Lower lobe of right lung (tissue), 2 donors: Measurements from ENCODE around the gene PITX3. TPM values are rescaled to one million over a fixed set of nuclear protein-coding genes. Genes with fewer than 3 reads are reported as not detected.

Experiments
- ATAC-seq, 2 donors: fragments of 200-7000 bp; cut with Tn5 transposase; one replicate each; pipeline ENCODE4 v1.9.1; 2020 to 2022; ENCODE audit warnings: mild to moderate bottlenecking in 2 of 2, moderate library complexity in 2 of 2
- DNase-seq: peaks from one replicate; pipeline ENCODE4 v3.0.0-alpha.2; 2020
- H3K27ac ChIP-seq: fragments of 200-600 bp; one replicate; pipeline ENCODE4 v1.8.0; 2022
- H3K27me3 ChIP-seq: fragments of 200-600 bp; one replicate; pipeline ENCODE4 v1.8.0; 2022; ENCODE audit warnings: low read depth
- H3K36me3 ChIP-seq: fragments of 200-600 bp; one replicate; pipeline ENCODE4 v1.8.0; 2022; ENCODE audit warnings: mild to moderate bottlenecking
- H3K4me1 ChIP-seq: fragments of 200-600 bp; one replicate; pipeline ENCODE4 v1.8.0; 2022
- H3K4me3 ChIP-seq: fragments of 200-600 bp; one replicate; pipeline ENCODE4 v1.8.0; 2022; ENCODE audit warnings: mild to moderate bottlenecking
- H3K9me3 ChIP-seq: fragments of 200-600 bp; one replicate; pipeline ENCODE4 v1.8.0; 2022
- CTCF ChIP-seq: fragments of 200-600 bp; IDR thresholded peaks from one replicate; pipeline ENCODE4 v1.8.0; 2022; ENCODE audit warnings: antibody characterized with exemption, mild to moderate bottlenecking
- intact Hi-C: fragments of 100-400 bp; cut with DNase I; formaldehyde crosslinking; loops from one replicate; pipeline ENCODE4 v1.11.0; 2022
- total RNA-seq: library from RNA; stranded (reverse); fragmentation: NEBNext Ultra II Directional; extraction: Animal tissue kit (Norgen Biotek cat#: 25700); gene quantifications from one replicate; pipeline ENCODE4 v1.2.1, GENCODE V29; 2021
- donor health status: DM: no; HTN: yes; CAD: no; lungs with severe emphysema.

The PITX3 gene
- total RNA-seq, 1 donor from 2014 or later, result not detected

- peak; percentile 73 to 78 for ATAC-seq
- H3K9me3 ChIP-seq, result no peaks in the 10 kb centered on the region
- no peak overlapping the region for H3K27ac ChIP-seq
- peak; percentile 97 for TF ChIP-seq CTCF
- H3K4me3 ChIP-seq, result peak overlapping the region; percentile 61
- peaks cover 47% of the 10 kb centered on the region for H3K4me1 ChIP-seq
- DNase-seq, result peak; percentile 91
- no peaks in the 10 kb centered on the region for H3K36me3 ChIP-seq
- intact Hi-C loops, result loop anchor here (5.0 kb wide), 1 partner anchor 122 kb away; no protein-coding TSS in a partner anchor
- H3K27me3 ChIP-seq, result peaks cover 31% of the 10 kb centered on the region
These were observed 11.5 kb downstream of the PITX3 start for GRCh38 chr10:102229810-102230263.

GRCh38 chr10:102227050-102227449, 14.3 kb downstream of the PITX3 start:
- H3K36me3 ChIP-seq, result no peaks in the 10 kb centered on the region
- no peaks in the 10 kb centered on the region for H3K9me3 ChIP-seq
- DNase-seq (peak; percentile 67), ATAC-seq (peak; percentile 41 to 45)
- no peak overlapping the region for H3K4me3 ChIP-seq
- no peak for TF ChIP-seq CTCF
- intact Hi-C loops, result loop anchor here (5.0 kb wide), 1 partner anchor 125 kb away; no protein-coding TSS in a partner anchor
- H3K4me1 ChIP-seq, result peaks cover 47% of the 10 kb centered on the region
- peaks cover 20% of the 10 kb centered on the region for H3K27me3 ChIP-seq
- no peak overlapping the region for H3K27ac ChIP-seq

- H3K4me1 ChIP-seq, result peaks cover 44% of the 10 kb centered on the region
- no peaks in the 10 kb centered on the region for H3K9me3 ChIP-seq
- H3K36me3 ChIP-seq, result no peaks in the 10 kb centered on the region
- H3K4me3 ChIP-seq, result peak overlapping the region; percentile 48
- ATAC-seq (no peak), DNase-seq (no peak)
- TF ChIP-seq CTCF, result no peak
- intact Hi-C loops, result loop anchor here (5.0 kb wide), 1 partner anchor 126 kb away; no protein-coding TSS in a partner anchor
- H3K27ac ChIP-seq, result peak overlapping the region; percentile 67
- H3K27me3 ChIP-seq, result peaks cover 15% of the 10 kb centered on the region
These were observed 14.8 kb downstream of the PITX3 start for GRCh38 chr10:102226542-102226870.

GRCh38 chr10:102225646-102226541, 15.4 kb downstream of the PITX3 start, which contains the start of gene ELOVL3:
ELOVL3 (plus strand) TSS chr10:102226299; CDS start chr10:102226549, 250 bp downstream.
- ATAC-seq (peak; percentile 95), DNase-seq (peak; percentile 96)
- Histone ChIP-seq H3K4me3 (peak within 1 kb of the TSS; percentile 48), H3K4me1 (peaks cover 38% of the 10 kb centered on the region), H3K9me3 (no peaks in the 10 kb centered on the region), H3K36me3 (no peaks in the 10 kb centered on the region), H3K27me3 (peaks cover 8% of the 10 kb centered on the region), H3K27ac (peak within 1 kb of the TSS; percentile 67)
- peak; percentile 9 for TF ChIP-seq CTCF
- intact Hi-C loops, result loop anchor here (5.0 kb wide), 1 partner anchor 126 kb away; no protein-coding TSS in a partner anchor

GRCh38 chr10:102222797-102223196, 18.5 kb downstream of the PITX3 start:
- Histone ChIP-seq H3K36me3 (no peaks in the 10 kb centered on the region), H3K9me3 (no peaks in the 10 kb centered on the region), H3K4me1 (peaks cover 27% of the 10 kb centered on the region), H3K27me3 (no peaks in the 10 kb centered on the region), H3K4me3 (no peak overlapping the region), H3K27ac (no peak overlapping the region)
- ATAC-seq (no peak), DNase-seq (no peak)
- intact Hi-C loops, result no loop called here
- TF ChIP-seq CTCF, result no peak
